Esophagus squamous epithelium (tissue), 5 donors: ENCODE results near the gene OPALIN. TPM values are rescaled to one million over a fixed set of nuclear protein-coding genes. Genes with fewer than 3 reads are reported as not detected.

Experiments used
- DNase-seq: peaks from one replicate; lab custom pipeline; 2025; lab: John Stamatoyannopoulos, UW
- H3K27ac ChIP-seq, 4 donors: fragments of 200-600 bp; sonication (generic); one replicate each; pipeline ENCODE4 v1.5.1; 2016 to 2019; ENCODE audit warnings: mild to moderate bottlenecking in 1 of 4
- H3K27me3 ChIP-seq, 4 donors: fragments of 200-600 bp; sonication (generic); 1 replicate in 3 of 4; 2 replicates in 1 of 4; pipeline versions ENCODE4 v1.5.1 to v1.6.0; 2017 to 2021; ENCODE audit warnings: antibody characterized with exemption in 1 of 4
- H3K36me3 ChIP-seq, 3 donors: fragments of 200-600 bp; sonication (generic); one replicate each; pipeline ENCODE4 v1.5.1; 2016 to 2019
- H3K4me1 ChIP-seq, 3 donors: fragments of 200-600 bp; sonication (generic); one replicate each; pipeline ENCODE4 v1.5.1; 2017 to 2019
- H3K4me3 ChIP-seq, 4 donors: fragments of 200-600 bp; sonication (generic); 1 replicate in 3 of 4; 2 replicates in 1 of 4; pipeline ENCODE4 v1.5.1; 2016 to 2019; ENCODE audit warnings: mild to moderate bottlenecking in 2 of 4, moderate library complexity in 1 of 4
- H3K9me3 ChIP-seq, 3 donors: fragments of 200-600 bp; sonication (generic); one replicate each; pipeline ENCODE4 v1.5.1; 2016 to 2019
- CTCF ChIP-seq, 6 experiments: fragments of 450-650 bp in 4 of 6; fragments of 200-600 bp in 2 of 6; sonication (generic) in 2 of 6; IDR thresholded peaks; one replicate each; pipeline ENCODE4 v1.5.1; 2016 to 2019; ENCODE audit warnings: antibody characterized with exemption in 6 of 6, mild to moderate bottlenecking in 4 of 6, moderate library complexity in 4 of 6
- POLR2A ChIP-seq, 4 donors: fragments of 450-650 bp; IDR thresholded peaks; one replicate each; pipeline ENCODE4 v1.6.1; 2017; ENCODE audit warnings: antibody characterized with exemption in 4 of 4, mild to moderate bottlenecking in 4 of 4, moderate library complexity in 3 of 4
- WGBS, 2 donors: methylation state at CpG; one replicate each; pipeline ENCODE4 v1.1.5; 2018; 5-methylcytosine and 5-hydroxymethylcytosine counted together
- intact Hi-C: fragments of 100-400 bp; cut with DNase I; formaldehyde crosslinking; loops from one replicate; pipeline ENCODE4 v1.15.0; 2022
- total RNA-seq, 4 donors: library from RNA; depleted of rRNA; stranded (reverse); fragments of >200 nt; gene quantifications; one replicate each; pipeline ENCODE4 v1.1.0, GENCODE V29; 2016
- donor health status: DM: yes; HTN: yes; CAD: no.

OPALIN gene
- total RNA-seq, 4 donors from 2014 or later, result not detected

DNA sequence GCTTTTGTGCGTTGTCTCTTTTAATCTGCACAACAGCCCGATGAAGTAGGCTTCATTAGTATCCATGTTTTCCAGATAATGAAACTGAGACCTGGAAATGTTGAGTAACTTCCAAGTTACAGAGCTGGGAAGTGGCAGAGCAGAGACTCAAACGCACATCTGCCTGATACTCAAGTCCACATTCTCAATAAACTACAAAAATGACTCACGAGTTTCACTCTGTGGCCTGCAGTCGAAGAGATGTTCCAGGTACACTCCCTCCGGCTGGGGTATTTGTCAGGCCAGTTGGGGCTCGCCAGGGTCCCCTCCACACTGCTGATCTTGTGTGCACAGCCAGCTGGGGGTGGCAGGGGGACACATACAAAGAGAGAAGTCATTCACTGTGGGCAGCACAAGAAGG lies 17.7 kb upstream of the OPALIN start:
- no peaks in the 10 kb centered on the region for H3K9me3 ChIP-seq
- intact Hi-C loops, result loop anchor here (10.0 kb wide), 1 partner anchor 648 kb away; no protein-coding TSS in a partner anchor
- H3K36me3 ChIP-seq, result no peaks in the 10 kb centered on the region
- peaks cover 5 to 28% (median 9%) of the 10 kb centered on the region in 3 donors for H3K4me1 ChIP-seq
- WGBS, 2 donors, result 36 to 48% methylated on average over 6 to 7 of the region's 7 CpGs
- DNase-seq, result no peak
- no peak overlapping the region for H3K4me3 ChIP-seq
- peaks cover 0 to 72% (median 0%) of the 10 kb centered on the region in 4 donors for H3K27me3 ChIP-seq
- no peak overlapping the region for H3K27ac ChIP-seq
- TF ChIP-seq POLR2A (IDR thresholded peaks at IDR 0.05) (no peak), CTCF (IDR thresholded peaks at IDR 0.05) (no peak)

- H3K4me1 ChIP-seq, result peaks cover 5 to 32% (median 9%) of the 10 kb centered on the region in 3 donors
- intact Hi-C loops, result loop anchor here (10.0 kb wide), 1 partner anchor 650 kb away; no protein-coding TSS in a partner anchor
- TF ChIP-seq POLR2A (IDR thresholded peaks at IDR 0.05) (no peak), CTCF (IDR thresholded peaks at IDR 0.05) (peak; percentile 85 to 94 (median 88))
- H3K36me3 ChIP-seq, result no peaks in the 10 kb centered on the region
- no peak overlapping the region for H3K27ac ChIP-seq
- 6 to 14% methylated on average over 15 to 28 of the region's 36 CpGs for WGBS, 2 donors
- H3K4me3 ChIP-seq, result peak overlapping the region; percentile 22 to 60 (median 36)
- peaks cover 0 to 81% (median 0%) of the 10 kb centered on the region in 4 donors for H3K27me3 ChIP-seq
- no peak for DNase-seq
- no peaks in the 10 kb centered on the region for H3K9me3 ChIP-seq
Observed at GRCh38 chr10:96374985-96375830, 16.4 kb upstream of the OPALIN start.

GRCh38 chr10:96374639-96374984 lies 15.8 kb upstream of the OPALIN start:
- H3K27ac ChIP-seq, result no peak overlapping the region
- intact Hi-C loops, result loop anchor here (10.0 kb wide), 1 partner anchor 650 kb away; no protein-coding TSS in a partner anchor
- peaks cover 0 to 80% (median 0%) of the 10 kb centered on the region in 4 donors for H3K27me3 ChIP-seq
- H3K9me3 ChIP-seq, result no peaks in the 10 kb centered on the region
- 14% methylated on average over 4 to 9 of the region's 9 CpGs for WGBS, 2 donors
- H3K36me3 ChIP-seq, result no peaks in the 10 kb centered on the region
- no peak for DNase-seq
- H3K4me1 ChIP-seq, result peaks cover 5 to 36% (median 9%) of the 10 kb centered on the region in 3 donors
- H3K4me3 ChIP-seq, result peak overlapping the region in 2 of 4 donors; percentile 39 to 60
- TF ChIP-seq POLR2A (IDR thresholded peaks at IDR 0.05) (no peak), CTCF (IDR thresholded peaks at IDR 0.05) (no peak)

- H3K36me3 ChIP-seq, result no peaks in the 10 kb centered on the region
Observed at GRCh38 chr10:96374004-96374403, 15.2 kb upstream of the OPALIN start.

More at GRCh38 chr10:96374004-96374403, 15.2 kb upstream of the OPALIN start:
- H3K27ac ChIP-seq, result no peak overlapping the region
- H3K4me1 ChIP-seq, result peaks cover 5 to 36% (median 9%) of the 10 kb centered on the region in 3 donors
- no peak for DNase-seq
- H3K4me3 ChIP-seq, result no peak overlapping the region
- 38 to 48% methylated on average over 5 of the region's 5 CpGs for WGBS, 2 donors
- intact Hi-C loops, result loop anchor here (10.0 kb wide), 1 partner anchor 651 kb away; no protein-coding TSS in a partner anchor
- peaks cover 0 to 77% (median 0%) of the 10 kb centered on the region in 4 donors for H3K27me3 ChIP-seq
- H3K9me3 ChIP-seq, result no peaks in the 10 kb centered on the region
- TF ChIP-seq CTCF (IDR thresholded peaks at IDR 0.05), result no peak
- no peak for TF ChIP-seq POLR2A (IDR thresholded peaks at IDR 0.05)
